Trophoblast cell (in vitro differentiated cells and primary cell): Measurements from ENCODE around the gene MBD3L2.
A peak's percentile ranks its signal among the peaks of the same experiment; 100 is the strongest.

ENCODE experiments used
- DNase-seq, 2 donors: peaks; one replicate each; pipeline ENCODE4 v3.0.0-alpha.2; 2016
- H2AFZ ChIP-seq: 2 replicates; pipeline ENCODE4 v1.6.1; 2013; ENCODE audit warnings: low read length, moderate library complexity, mild to moderate bottlenecking; ENCODE audit not compliant: insufficient read depth, poor library complexity
- H2AK5ac ChIP-seq: 2 replicates; pipeline ENCODE4 v1.6.1; 2013; ENCODE audit warnings: mild to moderate bottlenecking, low read length
- H2BK120ac ChIP-seq: 2 replicates; pipeline ENCODE4 v1.6.1; 2013; ENCODE audit warnings: low read length, mild to moderate bottlenecking, moderate library complexity; ENCODE audit not compliant: insufficient read depth, poor library complexity
- H2BK12ac ChIP-seq: 2 replicates; pipeline ENCODE4 v1.6.1; 2013; ENCODE audit warnings: mild to moderate bottlenecking, low read length, moderate library complexity
- H2BK5ac ChIP-seq: 2 replicates; pipeline ENCODE4 v1.6.1; 2013; ENCODE audit warnings: low read length, low read depth, moderate library complexity, mild to moderate bottlenecking; ENCODE audit not compliant: poor library complexity
- H3K14ac ChIP-seq: 2 replicates; pipeline ENCODE4 v1.6.1; 2013; ENCODE audit warnings: mild to moderate bottlenecking, low read length
- H3K18ac ChIP-seq: 2 replicates; pipeline ENCODE4 v1.6.1; 2013; ENCODE audit warnings: mild to moderate bottlenecking, low read length
- H3K23ac ChIP-seq: 2 replicates; pipeline ENCODE4 v1.6.1; 2013; ENCODE audit warnings: low read length
- H3K27ac ChIP-seq: 2 replicates; pipeline ENCODE4 v1.5.1; 2013; ENCODE audit warnings: low read depth, mild to moderate bottlenecking, inconsistent platforms, low read length, moderate library complexity
- H3K27me3 ChIP-seq: 2 replicates; pipeline ENCODE4 v1.6.1; 2013; ENCODE audit warnings: inconsistent platforms, mild to moderate bottlenecking, low read length, moderate library complexity; ENCODE audit not compliant: insufficient read depth
- H3K36me3 ChIP-seq, 2 experiments: 1 replicate in 1 of 2; 2 replicates in 1 of 2; pipeline ENCODE4 v1.6.1; 2013; ENCODE audit warnings: low read length in 2 of 2, mild to moderate bottlenecking in 2 of 2, moderate library complexity in 1 of 2; ENCODE audit not compliant: insufficient read depth in 2 of 2, control insufficient read depth in 1 of 2
- H3K4ac ChIP-seq: 2 replicates; pipeline ENCODE4 v1.6.1; 2013; ENCODE audit warnings: low read depth, mild to moderate bottlenecking, low read length, moderate library complexity
- H3K4me1 ChIP-seq, 2 experiments: 1 replicate in 1 of 2; 2 replicates in 1 of 2; pipeline ENCODE4 v1.6.1; 2013; ENCODE audit warnings: low read length in 2 of 2, mild to moderate bottlenecking in 2 of 2, moderate library complexity in 1 of 2; ENCODE audit not compliant: insufficient read depth in 2 of 2, control insufficient read depth in 1 of 2
- H3K4me2 ChIP-seq: 2 replicates; pipeline ENCODE4 v1.6.1; 2013; ENCODE audit warnings: inconsistent platforms, mild to moderate bottlenecking, low read length, moderate library complexity
- H3K4me3 ChIP-seq: 2 replicates; pipeline ENCODE4 v1.5.1; 2013; ENCODE audit warnings: mild to moderate bottlenecking, low read depth, low read length, inconsistent platforms
- H3K79me1 ChIP-seq: one replicate; pipeline ENCODE4 v1.6.1; 2013; ENCODE audit warnings: low read length
- H3K79me2 ChIP-seq: 2 replicates; pipeline ENCODE4 v1.6.1; 2013; ENCODE audit warnings: low read length, mild to moderate bottlenecking; ENCODE audit not compliant: control insufficient read depth, insufficient read depth, poor library complexity
- H3K9ac ChIP-seq: 2 replicates; pipeline ENCODE4 v1.6.1; 2013; ENCODE audit warnings: mild to moderate bottlenecking, low read length
- H3K9me3 ChIP-seq: 2 replicates; pipeline ENCODE4 v1.6.1; 2013; ENCODE audit warnings: low read depth, mild to moderate bottlenecking, control low read depth, inconsistent platforms, low read length; ENCODE audit not compliant: insufficient read depth
- H4K12ac ChIP-seq: 2 replicates; pipeline ENCODE4 v1.6.1; 2013; ENCODE audit warnings: low read depth, mild to moderate bottlenecking, low read length, moderate library complexity
- H4K8ac ChIP-seq: 2 replicates; pipeline ENCODE4 v1.6.1; 2013; ENCODE audit warnings: low read depth, mild to moderate bottlenecking, low read length, moderate library complexity
- H4K91ac ChIP-seq: one replicate; pipeline ENCODE4 v1.6.1; 2013; ENCODE audit warnings: low read depth, mild to moderate bottlenecking, low read length, moderate library complexity
- WGBS: extraction: QIAGEN DNeasy Blood & Tissue Kit; methylation state at CpG from one replicate; pipeline ENCODE4 v1.1.7; 2013; ENCODE audit warnings: missing lambda C conversion rate; ENCODE audit not compliant: insufficient read length, insufficient coverage; ENCODE audit errors: extremely low coverage; 5-methylcytosine and 5-hydroxymethylcytosine counted together

The MBD3L2 gene

DNA sequence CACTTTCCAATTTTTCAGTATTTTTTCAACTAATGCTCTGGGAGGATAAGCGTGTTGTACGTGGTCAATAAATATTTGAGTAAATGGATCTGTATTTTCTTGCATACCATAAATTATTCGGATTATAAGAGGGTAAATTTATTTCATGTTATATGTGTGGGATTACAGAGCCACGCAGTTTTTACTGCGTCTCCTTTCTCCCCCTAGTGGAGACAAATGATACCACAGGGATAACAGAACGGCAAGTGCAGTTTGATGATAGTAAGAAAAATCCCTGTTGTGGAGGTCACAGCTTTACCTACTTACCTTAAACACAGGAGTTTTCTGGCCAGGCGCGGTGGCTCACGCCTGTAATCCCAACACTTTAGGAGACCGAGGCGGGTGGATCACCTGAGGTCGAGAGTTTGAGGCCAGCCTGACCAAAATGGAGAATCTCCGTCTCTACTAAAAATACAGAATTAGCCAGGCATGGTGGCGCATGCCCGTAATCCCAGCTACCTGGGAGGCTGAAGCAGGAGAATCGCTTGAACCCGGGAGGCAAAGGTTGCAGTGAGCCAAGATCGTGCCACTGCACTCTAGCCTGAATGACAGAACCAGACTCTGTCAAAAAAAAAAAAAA is 44.7 kb upstream of the MBD3L2 start:
- no peaks in the 10 kb centered on the region for H3K4me1 ChIP-seq
- no peak overlapping the region for H4K8ac ChIP-seq
- no peak overlapping the region for H4K12ac ChIP-seq
- H3K23ac ChIP-seq = no peak overlapping the region
- no peak overlapping the region for H3K27ac ChIP-seq
- H3K79me1 ChIP-seq = no peaks in the 10 kb centered on the region
- H3K9ac ChIP-seq = no peak overlapping the region
- no peak overlapping the region for H2AFZ ChIP-seq
- no peak overlapping the region for H3K4ac ChIP-seq
- H3K27me3 ChIP-seq = no peaks in the 10 kb centered on the region
- DNase-seq = peak in 1 of 2 donors; percentile 77
- H4K91ac ChIP-seq = no peak overlapping the region
- no peak overlapping the region for H2AK5ac ChIP-seq
- no peak overlapping the region for H3K4me3 ChIP-seq
- peaks cover 19% of the 10 kb centered on the region for H3K9me3 ChIP-seq
- no peak overlapping the region for H2BK5ac ChIP-seq
- H3K36me3 ChIP-seq = no peaks in the 10 kb centered on the region
- no peak overlapping the region for H3K4me2 ChIP-seq
- H3K14ac ChIP-seq = no peak overlapping the region
- H3K79me2 ChIP-seq = no peaks in the 10 kb centered on the region
- no peak overlapping the region for H2BK12ac ChIP-seq
- H3K18ac ChIP-seq = no peak overlapping the region
- no peak overlapping the region for H2BK120ac ChIP-seq
- WGBS = no CpG with 5 or more reads among the region's 18 CpGs

DNA sequence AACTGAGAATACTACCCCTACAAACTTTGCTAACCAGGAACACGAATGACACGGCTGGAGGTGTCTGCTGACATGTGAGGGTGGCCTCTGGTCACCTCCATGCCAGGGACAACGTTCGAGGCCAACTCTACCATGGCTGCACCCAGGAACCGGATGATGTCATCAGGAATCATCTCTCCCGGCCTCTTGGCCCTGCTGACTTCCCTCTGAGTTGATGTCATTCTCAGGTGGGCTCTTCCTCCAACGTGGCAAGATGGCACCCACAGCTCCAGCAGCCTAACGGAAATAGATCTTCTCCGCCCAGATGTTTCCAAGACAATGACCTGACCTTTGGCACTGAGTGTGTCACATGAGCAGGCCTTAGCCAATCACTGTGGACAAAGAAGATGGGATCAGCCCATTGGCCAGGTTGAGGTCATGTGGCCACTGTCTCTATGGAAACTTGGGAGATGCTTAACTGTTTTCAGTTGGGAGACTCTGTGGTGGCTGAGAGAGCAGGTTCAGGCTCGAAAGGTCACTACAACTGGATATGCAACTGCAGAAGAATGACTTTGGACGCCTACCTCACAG is 42.9 kb upstream of the MBD3L2 start:
- no peak overlapping the region for H2BK5ac ChIP-seq
- H3K4ac ChIP-seq = no peak overlapping the region
- H3K23ac ChIP-seq = no peak overlapping the region
- no peaks in the 10 kb centered on the region for H3K79me1 ChIP-seq
- no peaks in the 10 kb centered on the region for H3K4me1 ChIP-seq
- no peak overlapping the region for H3K4me3 ChIP-seq
- H4K8ac ChIP-seq = no peak overlapping the region
- H2BK120ac ChIP-seq = no peak overlapping the region
- H2AK5ac ChIP-seq = no peak overlapping the region
- no peak overlapping the region for H3K4me2 ChIP-seq
- no peak overlapping the region for H3K9ac ChIP-seq
- H3K79me2 ChIP-seq = no peaks in the 10 kb centered on the region
- no peaks in the 10 kb centered on the region for H3K36me3 ChIP-seq
- no peak overlapping the region for H4K91ac ChIP-seq
- WGBS = no CpG with 5 or more reads among the region's 11 CpGs
- H3K18ac ChIP-seq = no peak overlapping the region
- H2BK12ac ChIP-seq = no peak overlapping the region
- H2AFZ ChIP-seq = no peak overlapping the region
- H3K9me3 ChIP-seq = peaks cover 16% of the 10 kb centered on the region
- H3K27me3 ChIP-seq = no peaks in the 10 kb centered on the region
- no peak overlapping the region for H4K12ac ChIP-seq
- no peak for DNase-seq
- H3K14ac ChIP-seq = no peak overlapping the region
- H3K27ac ChIP-seq = no peak overlapping the region

DNA sequence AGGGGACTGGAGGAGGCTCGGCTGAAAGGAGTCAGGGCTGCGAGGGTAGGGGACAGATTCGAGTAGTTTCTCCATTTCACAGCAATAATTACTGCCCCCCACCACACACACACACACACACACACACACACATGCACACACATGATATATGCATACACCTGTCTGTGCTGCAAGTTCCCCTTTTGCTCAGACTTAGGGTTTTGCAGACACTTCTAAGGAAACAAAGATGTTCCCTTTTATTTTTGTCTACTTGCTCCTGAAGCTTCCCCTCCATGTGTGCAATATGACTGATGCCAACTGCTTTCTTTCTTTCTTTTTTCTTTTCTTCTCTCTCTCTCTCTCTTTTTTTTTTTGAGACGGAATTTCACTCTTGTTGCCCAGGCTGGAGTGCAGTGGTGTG is 41.3 kb upstream of the MBD3L2 start:
- H4K8ac ChIP-seq = no peak overlapping the region
- no peaks in the 10 kb centered on the region for H3K79me1 ChIP-seq
- no peak overlapping the region for H3K4me2 ChIP-seq
- H3K27me3 ChIP-seq = no peaks in the 10 kb centered on the region
- no peak overlapping the region for H2BK120ac ChIP-seq
- no peak overlapping the region for H2BK12ac ChIP-seq
- no peak overlapping the region for H3K27ac ChIP-seq
- no peaks in the 10 kb centered on the region for H3K4me1 ChIP-seq
- H2AFZ ChIP-seq = no peak overlapping the region
- WGBS = no CpG with 5 or more reads among the region's 4 CpGs
- H4K12ac ChIP-seq = no peak overlapping the region
- H3K36me3 ChIP-seq = no peaks in the 10 kb centered on the region
- H3K79me2 ChIP-seq = no peaks in the 10 kb centered on the region
- H2BK5ac ChIP-seq = no peak overlapping the region
- no peak overlapping the region for H3K23ac ChIP-seq
- no peak overlapping the region for H3K4me3 ChIP-seq
- H4K91ac ChIP-seq = no peak overlapping the region
- no peak for DNase-seq
- H3K4ac ChIP-seq = no peak overlapping the region
- no peak overlapping the region for H2AK5ac ChIP-seq
- peaks cover 28% of the 10 kb centered on the region for H3K9me3 ChIP-seq
- no peak overlapping the region for H3K18ac ChIP-seq
- H3K14ac ChIP-seq = no peak overlapping the region
- no peak overlapping the region for H3K9ac ChIP-seq

DNA sequence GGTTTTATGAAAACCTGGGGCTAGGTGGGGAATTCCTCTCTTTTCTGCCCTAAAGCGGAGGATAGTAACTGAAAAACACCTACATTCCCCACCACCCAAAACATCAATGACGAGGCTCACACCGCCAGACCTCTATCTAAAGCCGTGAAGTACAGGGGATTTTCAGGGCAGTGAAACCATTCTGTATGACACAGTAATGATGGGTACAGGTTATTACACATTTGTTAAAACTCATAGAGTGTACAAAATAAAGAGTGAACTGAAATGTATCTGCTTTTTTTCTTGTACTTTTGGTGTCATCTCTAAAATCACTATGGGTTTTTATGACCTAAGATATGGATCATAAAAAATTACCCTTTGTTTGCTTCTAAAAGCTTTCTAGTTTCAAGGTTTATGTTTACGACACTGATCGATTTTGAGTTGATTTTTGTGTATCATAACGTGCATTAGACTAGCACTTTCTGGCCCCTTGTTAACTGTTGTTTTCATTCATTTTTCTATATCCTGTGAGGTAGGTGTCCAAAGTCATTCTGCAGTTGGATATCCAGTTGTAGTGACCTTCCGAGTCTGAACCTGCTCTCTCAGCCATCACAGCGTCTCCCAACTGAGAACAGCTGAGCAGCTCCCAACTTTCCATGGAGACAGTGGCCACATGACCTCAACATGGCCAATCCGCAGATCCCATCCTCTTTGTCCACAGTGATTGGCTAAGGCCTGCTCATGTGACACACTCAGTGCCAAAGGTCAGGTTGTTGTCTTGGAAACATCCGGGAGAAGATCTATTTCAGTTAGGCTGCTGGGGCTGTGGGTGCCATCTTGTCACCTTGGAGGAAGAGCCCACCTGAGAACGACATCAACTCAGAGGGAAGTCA is 38.2 kb upstream of the MBD3L2 start:
- no peak overlapping the region for H3K14ac ChIP-seq
- H2BK5ac ChIP-seq = no peak overlapping the region
- no peak overlapping the region for H2BK120ac ChIP-seq
- no peaks in the 10 kb centered on the region for H3K27me3 ChIP-seq
- H3K23ac ChIP-seq = no peak overlapping the region
- H3K27ac ChIP-seq = no peak overlapping the region
- peaks cover 24% of the 10 kb centered on the region for H3K9me3 ChIP-seq
- H4K8ac ChIP-seq = no peak overlapping the region
- H3K4me1 ChIP-seq = no peaks in the 10 kb centered on the region
- no peak overlapping the region for H2AFZ ChIP-seq
- DNase-seq = no peak
- H3K4ac ChIP-seq = no peak overlapping the region
- no peak overlapping the region for H3K18ac ChIP-seq
- H3K4me2 ChIP-seq = no peak overlapping the region
- H3K9ac ChIP-seq = no peak overlapping the region
- no peak overlapping the region for H3K4me3 ChIP-seq
- no CpG with 5 or more reads among the region's 12 CpGs for WGBS
- H4K91ac ChIP-seq = no peak overlapping the region
- no peaks in the 10 kb centered on the region for H3K36me3 ChIP-seq
- H3K79me2 ChIP-seq = no peaks in the 10 kb centered on the region
- no peak overlapping the region for H2BK12ac ChIP-seq
- H2AK5ac ChIP-seq = no peak overlapping the region
- no peaks in the 10 kb centered on the region for H3K79me1 ChIP-seq
- no peak overlapping the region for H4K12ac ChIP-seq
